SK-N-SH treated with all-trans-retinoic acid at 6 μM for 48 hours (cell line): ENCODE results near the gene CHM.

Experiments used
- BACH2 ChIP-seq: fragments of 250-450 bp; sonication (Bioruptor Pico); IDR thresholded peaks from 2 replicates; pipeline ENCODE4 v1.9.0; 2021; ENCODE audit warnings: mild to moderate bottlenecking, borderline replicate concordance
- CSRNP3 ChIP-seq: fragments of 250-450 bp; sonication (Bioruptor Pico); IDR thresholded peaks from 2 replicates; pipeline ENCODE4 v1.5.1; 2021; ENCODE audit warnings: mild to moderate bottlenecking, moderate library complexity
- ISL1 ChIP-seq: fragments of 250-450 bp; sonication (Bioruptor Pico); IDR thresholded peaks from 2 replicates; pipeline ENCODE4 v2.1.2; 2022; ENCODE audit warnings: mild to moderate bottlenecking, moderate library complexity
- OSR1 ChIP-seq: fragments of 250-450 bp; sonication (Bioruptor Pico); IDR thresholded peaks from 2 replicates; pipeline ENCODE4 v1.8.0; 2022; ENCODE audit warnings: moderate library complexity, mild to moderate bottlenecking, inconsistent platforms
- RARB ChIP-seq: fragments of 250-450 bp; sonication (Bioruptor Pico); IDR thresholded peaks from 2 replicates; pipeline ENCODE4 v1.8.0; 2021; ENCODE audit warnings: mild to moderate bottlenecking, moderate library complexity
- ZNF70 ChIP-seq: fragments of 450-650 bp; formaldehyde crosslinking; IDR thresholded peaks from 2 replicates; pipeline ENCODE4 v1.5.0; 2020; ENCODE audit warnings: mild to moderate bottlenecking, moderate library complexity
- TF ChIP-seq, protein P1 (sequence below): fragments of 250-450 bp; sonication (Bioruptor Pico); IDR thresholded peaks from 2 replicates; pipeline ENCODE4 v1.8.0; 2021; ENCODE audit warnings: low read depth, mild to moderate bottlenecking, moderate library complexity, borderline replicate concordance
- TF ChIP-seq, protein P2 (sequence below): fragments of 250-450 bp; sonication (Bioruptor Pico); IDR thresholded peaks from 2 replicates; pipeline ENCODE4 v1.5.1; 2020; ENCODE audit warnings: low read depth, mild to moderate bottlenecking, moderate library complexity

GRCh38 chrX:85865324-85865723, 182.0 kb downstream of the CHM start:
- TF ChIP-seq RARB (CRISPR knock-in tag) = no peak
- TF ChIP-seq, protein P1, sequence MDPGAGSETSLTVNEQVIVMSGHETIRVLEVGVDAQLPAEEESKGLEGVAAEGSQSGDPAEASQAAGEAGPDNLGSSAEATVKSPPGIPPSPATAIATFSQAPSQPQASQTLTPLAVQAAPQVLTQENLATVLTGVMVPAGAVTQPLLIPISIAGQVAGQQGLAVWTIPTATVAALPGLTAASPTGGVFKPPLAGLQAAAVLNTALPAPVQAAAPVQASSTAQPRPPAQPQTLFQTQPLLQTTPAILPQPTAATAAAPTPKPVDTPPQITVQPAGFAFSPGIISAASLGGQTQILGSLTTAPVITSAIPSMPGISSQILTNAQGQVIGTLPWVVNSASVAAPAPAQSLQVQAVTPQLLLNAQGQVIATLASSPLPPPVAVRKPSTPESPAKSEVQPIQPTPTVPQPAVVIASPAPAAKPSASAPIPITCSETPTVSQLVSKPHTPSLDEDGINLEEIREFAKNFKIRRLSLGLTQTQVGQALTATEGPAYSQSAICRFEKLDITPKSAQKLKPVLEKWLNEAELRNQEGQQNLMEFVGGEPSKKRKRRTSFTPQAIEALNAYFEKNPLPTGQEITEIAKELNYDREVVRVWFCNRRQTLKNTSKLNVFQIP (CRISPR knock-in tag) = no peak
- TF ChIP-seq BACH2 (CRISPR knock-in tag) = no peak
- TF ChIP-seq, protein P2, sequence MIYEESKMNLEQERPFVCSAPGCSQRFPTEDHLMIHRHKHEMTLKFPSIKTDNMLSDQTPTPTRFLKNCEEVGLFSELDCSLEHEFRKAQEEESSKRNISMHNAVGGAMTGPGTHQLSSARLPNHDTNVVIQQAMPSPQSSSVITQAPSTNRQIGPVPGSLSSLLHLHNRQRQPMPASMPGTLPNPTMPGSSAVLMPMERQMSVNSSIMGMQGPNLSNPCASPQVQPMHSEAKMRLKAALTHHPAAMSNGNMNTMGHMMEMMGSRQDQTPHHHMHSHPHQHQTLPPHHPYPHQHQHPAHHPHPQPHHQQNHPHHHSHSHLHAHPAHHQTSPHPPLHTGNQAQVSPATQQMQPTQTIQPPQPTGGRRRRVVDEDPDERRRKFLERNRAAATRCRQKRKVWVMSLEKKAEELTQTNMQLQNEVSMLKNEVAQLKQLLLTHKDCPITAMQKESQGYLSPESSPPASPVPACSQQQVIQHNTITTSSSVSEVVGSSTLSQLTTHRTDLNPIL (CRISPR knock-in tag) = no peak
- TF ChIP-seq ZNF70 (CRISPR knock-in tag) = no peak
- TF ChIP-seq OSR1 (CRISPR knock-in tag) = no peak
- TF ChIP-seq CSRNP3 = no peak
- TF ChIP-seq ISL1 (CRISPR knock-in tag) = no peak
